ELF-1 (cell line): ENCODE measurements around the gene ANK2.

ENCODE experiments used
- DNase-seq: peaks from one replicate; pipeline ENCODE4 v3.0.0-alpha.2; 2016; ENCODE audit warnings: low read depth, low spot score

Gene ANK2

GRCh38 chr4:113288696-113289095, 239.2 kb downstream of the ANK2 start:
- DNase-seq, result no peak

- DNase-seq, result no peak
Observed at GRCh38 chr4:113289766-113290165, 240.3 kb downstream of the ANK2 start.

- DNase-seq, result no peak
Observed at GRCh38 chr4:113290666-113291065, 241.2 kb downstream of the ANK2 start.

GRCh38 chr4:113292371-113293042, 243.1 kb downstream of the ANK2 start:
- DNase-seq, result peak; percentile 90

GRCh38 chr4:113293043-113293560, 243.6 kb downstream of the ANK2 start:
- peak; percentile 27 for DNase-seq

GRCh38 chr4:113293674-113294073, 244.2 kb downstream of the ANK2 start:
- peak; percentile 44 for DNase-seq

- no peak for DNase-seq
Observed at GRCh38 chr4:113294908-113295307, 245.5 kb downstream of the ANK2 start.

GRCh38 chr4:113300471-113300928, 251.0 kb downstream of the ANK2 start:
- no peak for DNase-seq

- DNase-seq, result no peak
Observed at GRCh38 chr4:113302051-113302450, 252.6 kb downstream of the ANK2 start.

GRCh38 chr4:113303315-113303714, 253.9 kb downstream of the ANK2 start:
- no peak for DNase-seq

GRCh38 chr4:113311047-113311446, 261.6 kb downstream of the ANK2 start:
- DNase-seq, result no peak

- DNase-seq, result peak; percentile 6
Observed at GRCh38 chr4:113312529-113312928, 263.1 kb downstream of the ANK2 start.

- no peak for DNase-seq
Observed at GRCh38 chr4:113314426-113314825, 265.0 kb downstream of the ANK2 start.

- DNase-seq, result no peak
Observed at GRCh38 chr4:113316879-113317278, 267.4 kb downstream of the ANK2 start.

- DNase-seq, result no peak
Observed at GRCh38 chr4:113317523-113317922, 268.1 kb downstream of the ANK2 start.

- DNase-seq, result no peak
Observed at GRCh38 chr4:113322736-113323135, 273.3 kb downstream of the ANK2 start.

- DNase-seq, result no peak
Observed at GRCh38 chr4:113325876-113326615, 276.6 kb downstream of the ANK2 start.

GRCh38 chr4:113327494-113327893, 278.0 kb downstream of the ANK2 start:
- no peak for DNase-seq

- DNase-seq, result peak; percentile 57
Observed at GRCh38 chr4:113328514-113328913, 279.1 kb downstream of the ANK2 start.

- no peak for DNase-seq
Observed at GRCh38 chr4:113330200-113330599, 280.7 kb downstream of the ANK2 start.

- peak; percentile 31 for DNase-seq
Observed at GRCh38 chr4:113331811-113332210, 282.4 kb downstream of the ANK2 start.

- no peak for DNase-seq
Observed at GRCh38 chr4:113332701-113333100, 283.2 kb downstream of the ANK2 start.

GRCh38 chr4:113335746-113336145, 286.3 kb downstream of the ANK2 start:
- DNase-seq, result no peak
